LHCN-M2 (cell line): ENCODE data around the gene FGD3. TPM values are rescaled to one million over a fixed set of nuclear protein-coding genes. Genes with fewer than 3 reads are reported as not detected.
"Not testable (repeated sequence)": the region's sequence is repeated elsewhere in the genome, so short reads cannot be mapped to it uniquely, and the experiment has no call there.

Source experiments
- DNase-seq: peaks from one replicate; pipeline ENCODE4 v3.0.0-alpha.2; 2012; ENCODE audit warnings: low read depth
- total RNA-seq: library from RNA; depleted of rRNA; stranded (reverse); fragments of >200 nt; gene quantifications from 2 replicates; pipeline ENCODE4 v1.2.3, GENCODE V29; 2014

FGD3 gene
- total RNA-seq, 1 experiment from 2014 or later: not detected

DNA sequence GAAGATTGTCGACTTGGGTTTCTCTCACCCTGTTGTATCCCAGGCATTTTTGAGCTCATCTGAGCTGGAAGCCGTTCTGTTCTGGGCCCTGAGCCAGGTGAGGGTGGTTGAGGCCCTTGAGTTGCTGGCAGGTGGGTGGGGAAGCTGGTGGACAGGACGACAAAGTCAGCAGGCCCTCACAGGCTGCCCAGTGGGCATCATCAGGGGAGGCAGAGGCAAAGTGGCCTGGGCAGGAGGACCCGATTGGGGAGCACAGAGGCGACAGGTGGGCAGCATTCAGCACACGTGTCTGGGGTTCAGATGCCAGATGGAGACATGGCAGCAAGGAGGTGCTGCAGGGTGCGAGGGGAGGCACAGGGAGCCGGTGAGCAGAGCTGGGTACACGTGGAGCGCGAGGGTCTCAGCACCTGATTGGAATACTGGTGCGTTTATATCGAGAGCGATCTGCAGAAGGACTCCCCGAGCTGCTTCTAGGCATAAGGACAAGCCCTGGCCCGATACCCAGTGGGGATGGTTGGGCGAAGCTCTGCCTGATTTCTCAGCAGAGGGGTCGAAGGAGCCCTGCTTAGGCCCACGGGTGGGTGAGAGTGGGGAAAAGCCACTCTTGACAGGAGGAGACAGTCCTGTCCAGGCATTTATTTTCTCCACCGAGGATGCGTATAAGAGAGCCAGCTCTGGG lies 62.2 kb downstream of the FGD3 start:
- DNase-seq: no peak

GRCh38 chr9:93010056-93010455 lies 62.7 kb downstream of the FGD3 start:
- no peak for DNase-seq

GRCh38 chr9:93010704-93011103 lies 63.4 kb downstream of the FGD3 start:
- DNase-seq: no peak

DNA sequence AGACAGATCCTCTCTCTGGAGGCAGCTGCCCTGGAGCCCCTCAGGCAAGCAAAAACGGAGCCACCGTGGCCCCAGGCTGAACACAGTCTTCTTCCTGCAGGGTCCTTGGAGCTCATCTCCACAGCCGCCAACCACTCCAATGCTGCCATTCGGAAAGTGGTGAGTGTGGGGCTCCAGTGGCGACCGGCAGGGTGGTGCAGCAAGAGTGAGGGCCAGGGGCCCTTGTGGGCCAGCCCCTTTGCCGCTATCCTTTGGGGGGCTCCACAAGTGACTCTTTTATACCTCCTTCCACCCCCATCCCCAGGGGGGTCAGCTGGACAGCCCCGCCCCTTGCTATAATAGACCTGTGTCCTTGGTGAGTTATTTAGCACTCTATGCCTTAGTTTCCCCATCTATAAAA lies 63.8 kb downstream of the FGD3 start:
- DNase-seq: no peak

- no peak for DNase-seq
These were observed 65.9 kb downstream of the FGD3 start for GRCh38 chr9:93012963-93013855.

- DNase-seq: no peak
These were observed 66.7 kb downstream of the FGD3 start for GRCh38 chr9:93013856-93014582.

DNA sequence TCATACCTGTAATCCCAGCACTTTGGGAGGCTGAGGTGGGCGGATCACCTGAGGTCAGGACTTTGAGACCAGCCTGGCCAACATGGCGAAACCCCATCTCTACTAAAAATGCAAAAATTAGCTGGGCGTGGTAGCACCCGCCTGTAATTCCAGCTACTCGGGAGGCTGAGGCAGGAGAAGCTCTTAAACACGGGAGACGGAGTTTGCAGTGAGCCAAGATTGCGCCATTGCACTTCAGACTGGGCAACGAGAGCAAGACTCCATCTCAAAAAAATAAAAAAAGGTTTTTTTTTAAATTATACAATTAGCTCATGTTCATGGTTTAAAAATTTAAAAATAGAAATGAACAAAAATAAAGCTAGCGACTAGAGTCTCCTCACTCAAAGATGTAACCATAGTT lies 67.9 kb downstream of the FGD3 start:
- not testable (repeated sequence) for DNase-seq

- no peak for DNase-seq
These were observed 70.3 kb downstream of the FGD3 start for GRCh38 chr9:93017621-93018020.

GRCh38 chr9:93020151-93020550 lies 72.8 kb downstream of the FGD3 start:
- DNase-seq: no peak

- no peak for DNase-seq
These were observed 73.7 kb downstream of the FGD3 start for GRCh38 chr9:93020771-93021670.

DNA sequence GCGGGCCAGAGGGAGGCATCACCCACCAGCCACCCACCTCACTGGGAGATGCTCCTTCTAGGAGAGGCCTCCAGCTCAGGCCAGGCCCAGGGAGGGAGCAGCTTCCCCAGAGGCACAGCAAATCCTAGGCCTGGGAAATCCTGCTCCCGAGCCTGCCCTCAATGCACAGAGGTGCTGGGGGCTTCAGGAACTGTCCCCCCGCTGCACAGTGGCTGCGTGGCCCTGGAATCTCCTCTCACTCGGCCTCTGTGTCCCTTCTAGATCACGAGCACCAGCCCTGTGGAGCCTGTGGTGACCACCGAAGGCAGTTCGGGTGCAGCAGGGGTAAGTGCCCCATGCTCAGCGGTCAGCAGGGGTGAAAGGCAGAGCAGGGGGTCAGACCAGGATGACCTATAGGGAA lies 74.7 kb downstream of the FGD3 start:
- no peak for DNase-seq

DNA sequence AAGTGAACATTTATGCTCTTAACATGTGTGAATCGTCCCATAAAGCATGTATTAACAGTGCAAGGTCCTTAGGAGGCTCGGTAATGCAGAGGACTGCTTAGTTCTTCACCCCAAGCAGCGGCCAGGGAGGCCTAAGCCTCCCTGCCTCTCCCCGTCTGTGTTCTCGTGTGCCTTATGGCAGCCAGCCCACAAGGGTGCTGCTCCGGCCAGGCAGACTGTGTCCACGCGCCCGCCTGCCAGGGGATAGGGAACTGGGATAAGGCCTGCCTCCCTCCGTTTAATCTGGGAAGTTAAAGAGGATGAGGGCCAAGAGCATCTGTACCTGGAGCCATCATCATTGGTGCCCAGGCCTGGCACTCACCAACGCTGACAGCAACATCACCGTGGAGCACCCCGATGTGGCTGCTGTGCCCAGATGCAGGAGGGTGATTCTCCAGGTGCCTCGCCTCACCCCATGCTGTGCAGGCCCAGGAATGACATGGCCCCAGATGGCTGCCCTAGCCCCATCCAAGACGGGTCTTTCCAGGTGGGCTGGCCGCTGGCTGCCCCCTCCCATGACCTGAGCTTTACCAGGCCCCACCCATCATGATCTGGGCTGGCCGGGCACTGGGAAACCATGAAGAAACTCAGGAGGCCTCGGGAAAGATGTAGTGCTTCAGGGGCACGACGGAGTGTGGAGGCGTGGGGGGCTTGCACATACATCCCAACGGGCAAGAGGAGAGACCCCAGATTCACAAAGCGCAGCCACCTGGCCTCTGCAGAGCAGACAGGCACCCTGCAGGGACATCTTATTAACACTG lies 75.6 kb downstream of the FGD3 start:
- no peak for DNase-seq

DNA sequence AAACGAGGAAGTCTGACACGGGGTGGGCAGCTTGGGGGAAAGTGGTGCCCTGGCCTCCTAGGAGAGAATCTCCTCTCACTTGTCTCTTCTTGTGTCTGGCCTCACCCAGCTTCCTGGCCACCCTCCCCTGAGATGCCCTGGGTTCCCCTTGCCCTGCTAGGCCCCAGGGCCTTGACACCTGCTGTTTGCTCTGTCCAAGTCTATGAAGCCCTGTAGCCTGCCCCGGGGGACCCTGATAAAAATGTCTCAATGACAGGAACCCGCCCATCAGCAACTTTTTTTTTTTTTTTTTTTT lies 76.1 kb downstream of the FGD3 start:
- DNase-seq: no peak

DNA sequence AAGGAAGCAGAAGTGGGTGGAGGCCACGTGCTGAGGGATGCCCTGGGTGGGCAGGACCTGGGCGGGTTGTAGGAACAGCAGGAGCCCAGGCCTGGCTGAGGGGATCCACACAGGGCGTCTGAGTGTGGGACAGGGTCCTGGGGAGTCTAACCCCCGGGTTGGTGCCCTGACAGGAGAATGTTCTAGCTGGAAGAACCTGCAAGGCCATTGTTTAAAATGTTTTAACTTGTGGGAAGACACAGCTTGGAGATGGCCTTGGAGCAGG lies 77.3 kb downstream of the FGD3 start:
- DNase-seq: no peak

DNA sequence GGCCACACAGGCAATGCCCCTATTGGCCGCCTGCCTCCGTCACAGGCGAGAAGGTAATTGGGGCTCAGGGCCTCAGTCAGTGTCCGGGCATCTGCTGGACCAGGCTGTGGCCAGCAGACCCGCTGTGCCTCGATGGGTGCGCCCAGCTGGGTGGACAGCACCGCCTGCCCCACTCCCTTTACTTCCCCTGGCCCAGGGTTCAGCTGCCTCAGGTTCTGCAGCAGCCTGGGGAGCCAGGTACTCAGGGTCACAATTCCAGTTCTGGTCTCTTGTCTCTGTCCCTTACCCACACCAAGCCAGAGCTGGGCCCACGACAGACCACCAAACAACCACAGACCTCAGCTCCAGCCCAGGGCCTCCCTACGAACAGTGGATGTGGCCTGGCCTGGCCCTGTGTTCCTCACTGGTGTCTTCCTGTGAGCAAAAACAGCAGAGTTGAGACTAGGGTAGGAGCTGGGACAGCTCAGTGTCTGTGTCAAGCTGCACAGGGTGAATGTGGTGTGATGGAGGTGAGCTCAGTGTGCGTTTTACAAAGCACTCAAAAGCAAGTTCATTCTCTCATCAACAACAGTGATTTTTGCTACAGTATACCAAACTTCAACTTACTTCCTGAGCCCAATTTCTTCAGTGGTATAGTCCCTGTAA lies 77.8 kb downstream of the FGD3 start:
- DNase-seq: no peak

DNA sequence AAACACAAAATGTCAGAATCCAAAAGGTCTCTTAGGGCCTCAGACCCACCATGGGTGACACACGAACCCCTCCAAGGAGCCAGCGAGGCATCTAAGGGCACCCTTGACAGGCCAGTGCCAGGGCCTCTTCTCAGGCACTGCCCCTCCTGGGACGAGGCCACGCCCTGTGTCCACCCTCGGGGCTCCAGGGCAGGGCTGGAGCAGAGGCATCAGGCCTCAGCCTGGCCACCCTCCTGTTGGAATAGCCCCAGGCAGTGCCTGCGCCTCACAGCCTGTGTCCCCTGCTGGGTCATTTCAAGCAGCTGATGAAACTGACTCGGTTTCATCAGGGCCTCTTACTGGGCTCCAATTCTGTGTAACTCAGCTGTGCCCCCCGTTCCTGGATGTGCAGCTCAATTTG lies 78.4 kb downstream of the FGD3 start:
- DNase-seq: no peak

DNA sequence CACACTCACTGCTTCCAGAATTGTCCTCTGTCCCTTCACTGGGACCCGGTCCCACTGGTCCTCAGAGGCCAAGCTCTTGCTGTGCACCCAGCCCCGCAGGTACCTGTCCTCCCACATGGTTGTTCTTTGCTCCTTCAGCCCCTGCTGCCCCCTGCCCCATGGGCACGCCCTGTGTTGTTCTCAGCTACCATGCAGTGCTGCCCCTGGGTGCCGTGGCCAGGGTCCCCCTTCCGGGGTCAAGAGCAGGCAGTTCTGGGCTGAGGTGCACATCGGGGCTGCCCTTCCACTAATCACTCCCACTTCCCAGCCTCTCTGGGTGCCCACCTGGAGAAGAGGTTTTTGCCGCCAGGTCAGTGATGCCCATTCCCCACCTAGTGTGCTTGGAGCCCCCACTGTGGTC lies 79.3 kb downstream of the FGD3 start:
- no peak for DNase-seq

DNA sequence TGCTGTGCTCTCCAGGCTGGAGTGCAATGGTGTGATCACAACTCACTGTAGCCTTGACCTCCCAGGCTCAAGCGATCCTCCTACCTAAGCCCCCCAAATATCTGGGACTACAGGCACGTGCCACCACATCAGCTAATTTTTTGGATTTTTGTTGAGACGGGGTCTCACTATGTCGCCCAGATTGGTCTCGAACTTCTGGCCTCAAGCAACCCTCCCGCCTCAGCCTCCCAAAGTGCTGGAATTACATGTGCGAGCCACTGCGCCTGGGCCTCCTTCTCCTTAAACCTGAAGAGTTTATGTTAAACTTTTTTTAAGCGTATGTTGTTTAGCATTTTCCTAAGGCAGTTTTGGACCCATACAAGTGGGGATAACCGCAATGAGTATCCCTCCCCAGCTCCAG lies 80.4 kb downstream of the FGD3 start:
- no peak for DNase-seq

GRCh38 chr9:93028448-93029006 lies 81.2 kb downstream of the FGD3 start:
- DNase-seq: no peak
